Measurements from ENCODE around the gene GCAT.

GRCh38 chr22:37846433-37846832, 38.7 kb downstream of the GCAT start:
- TF ChIP-seq EZH2 (IDR thresholded peaks at IDR 0.05; ENCODE audit: borderline replicate concordance) (no peak), CTCF (IDR thresholded peaks at IDR 0.05; ENCODE audit: poor library complexity) (no peak)
